ENCODE results near the gene CHD9.

DNA sequence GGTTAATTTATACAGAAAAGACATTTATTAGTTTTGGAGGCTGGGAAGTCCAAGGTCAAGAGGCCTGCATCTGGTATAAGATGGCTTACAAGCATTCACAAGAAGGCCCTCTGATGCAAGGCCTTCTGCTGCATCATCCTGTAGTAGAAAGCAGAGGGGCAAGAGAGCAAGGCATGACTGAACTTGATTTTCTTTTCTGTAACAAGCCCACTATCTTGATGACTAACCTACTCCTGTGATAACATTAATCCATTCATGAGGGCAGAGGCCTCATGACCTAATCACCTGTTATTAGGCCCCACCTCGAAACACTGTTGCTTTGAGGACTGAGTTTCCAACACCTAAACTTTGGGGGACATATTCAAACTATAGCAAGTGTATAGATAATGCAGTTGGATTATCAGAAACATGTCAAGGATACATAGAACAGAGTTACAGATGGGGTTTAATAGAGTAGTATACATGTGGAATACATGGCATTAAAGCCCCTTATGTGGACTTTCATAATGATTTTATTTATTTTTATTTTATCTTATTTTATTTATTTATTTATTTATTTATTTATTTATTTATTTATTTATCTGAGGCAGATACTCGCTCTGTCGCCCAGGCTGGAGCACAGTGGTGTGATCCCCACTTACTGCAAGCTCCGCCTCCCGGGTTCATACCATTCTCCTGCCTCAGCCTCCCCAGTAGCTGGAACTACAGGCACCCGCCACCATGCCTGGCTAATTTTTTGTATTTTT, 88.2 kb downstream of the CHD9 start:
- TF ChIP-seq, protein P1, sequence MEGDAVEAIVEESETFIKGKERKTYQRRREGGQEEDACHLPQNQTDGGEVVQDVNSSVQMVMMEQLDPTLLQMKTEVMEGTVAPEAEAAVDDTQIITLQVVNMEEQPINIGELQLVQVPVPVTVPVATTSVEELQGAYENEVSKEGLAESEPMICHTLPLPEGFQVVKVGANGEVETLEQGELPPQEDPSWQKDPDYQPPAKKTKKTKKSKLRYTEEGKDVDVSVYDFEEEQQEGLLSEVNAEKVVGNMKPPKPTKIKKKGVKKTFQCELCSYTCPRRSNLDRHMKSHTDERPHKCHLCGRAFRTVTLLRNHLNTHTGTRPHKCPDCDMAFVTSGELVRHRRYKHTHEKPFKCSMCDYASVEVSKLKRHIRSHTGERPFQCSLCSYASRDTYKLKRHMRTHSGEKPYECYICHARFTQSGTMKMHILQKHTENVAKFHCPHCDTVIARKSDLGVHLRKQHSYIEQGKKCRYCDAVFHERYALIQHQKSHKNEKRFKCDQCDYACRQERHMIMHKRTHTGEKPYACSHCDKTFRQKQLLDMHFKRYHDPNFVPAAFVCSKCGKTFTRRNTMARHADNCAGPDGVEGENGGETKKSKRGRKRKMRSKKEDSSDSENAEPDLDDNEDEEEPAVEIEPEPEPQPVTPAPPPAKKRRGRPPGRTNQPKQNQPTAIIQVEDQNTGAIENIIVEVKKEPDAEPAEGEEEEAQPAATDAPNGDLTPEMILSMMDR (IDR thresholded peaks at IDR 0.05), result no peak
- TF ChIP-seq POLR2A (IDR thresholded peaks at IDR 0.05; ENCODE audit: low read depth), result no peak
